Endothelial cell of umbilical vein (primary cell): ENCODE results near the gene HMGA1. TPM values are rescaled to one million over a fixed set of nuclear protein-coding genes. Genes with fewer than 3 reads are reported as not detected.

Experiments
- BruUV-seq: library from RNA; stranded (reverse); fragments of 400-500 nt; replicated peaks from 2 replicates; lab custom pipeline; 2021; lab: Mats Ljungman, UMichigan
- CTCF ChIA-PET: fragments of 300-600, 350-600 bp; sonication (Branson Sonifier 250); formaldehyde crosslinking; loops from one replicate; lab custom pipeline; 2021; ENCODE audit warnings: antibody characterized with exemption, inconsistent platforms; lab: Charles Lee
- POLR2A ChIA-PET: fragments of 300-600, 350-600 bp; sonication (Branson Sonifier 250); formaldehyde crosslinking; loops from one replicate; lab custom pipeline; 2021; ENCODE audit warnings: antibody characterized with exemption, inconsistent platforms; lab: Charles Lee
- DNase-seq: peaks from one replicate; pipeline ENCODE4 v3.0.0-alpha.2; 2011; ENCODE audit warnings: low read depth, low spot score
- FAIRE-seq: peaks from 2 replicates; lab custom pipeline; 2011; peaks lifted over from hg19 to GRCh38; lab: Jason Lieb, UNC
- H2AFZ ChIP-seq: 2 replicates; pipeline ENCODE4 v1.6.0; 2012; ENCODE audit warnings: low read depth, low read length, control low read depth, inconsistent platforms
- H3K27ac ChIP-seq: 2 replicates; pipeline ENCODE4 v1.5.1; 2011; ENCODE audit warnings: low read depth, mild to moderate bottlenecking, control low read depth, low read length, moderate library complexity; ENCODE audit not compliant: insufficient read depth
- H3K27me3 ChIP-seq, 2 experiments: 2 replicates each; pipeline versions ENCODE4 v1.6.0 to v1.6.1; 2011; ENCODE audit warnings: low read length in 2 of 2, mixed read lengths in 1 of 2; ENCODE audit not compliant: control insufficient read depth in 2 of 2, insufficient read depth in 2 of 2
- H3K36me3 ChIP-seq, 2 experiments: 2 replicates in 1 of 2; 3 replicates in 1 of 2; pipeline ENCODE4 v1.5.1; 2011; ENCODE audit warnings: low read length in 2 of 2, mild to moderate bottlenecking in 1 of 2, moderate library complexity in 1 of 2; ENCODE audit not compliant: control insufficient read depth in 2 of 2, insufficient read depth in 2 of 2; ENCODE audit errors: extremely low read depth in 1 of 2
- H3K4me1 ChIP-seq: 3 replicates; pipeline ENCODE4 v1.5.1; 2011; ENCODE audit warnings: mild to moderate bottlenecking, low read length; ENCODE audit not compliant: control insufficient read depth, insufficient read depth; ENCODE audit errors: extremely low read depth
- H3K4me2 ChIP-seq: 2 replicates; pipeline ENCODE4 v1.6.1; 2011; ENCODE audit warnings: low read length, control low read depth, mixed read lengths; ENCODE audit not compliant: insufficient read depth
- H3K4me3 ChIP-seq, 3 experiments: fragments of 200-600 bp in 1 of 3; sonication (generic), shearing (Covaris generic) in 1 of 3; replicated peaks in 1 of 3; 2 replicates each; pipeline ENCODE4 v1.5.1; 2011 to 2016; ENCODE audit warnings: control low read depth in 3 of 3, low read length in 3 of 3, mild to moderate bottlenecking in 2 of 3, inconsistent platforms in 1 of 3, low read depth in 1 of 3, moderate library complexity in 1 of 3; ENCODE audit not compliant: insufficient read depth in 1 of 3
- H3K79me2 ChIP-seq: 2 replicates; pipeline ENCODE4 v1.6.0; 2012; ENCODE audit warnings: low read length, inconsistent platforms; ENCODE audit not compliant: control insufficient read depth, insufficient read depth
- H3K9ac ChIP-seq: replicated peaks from 2 replicates; pipeline ENCODE3; 2011; ENCODE audit warnings: low read length, control low read depth; ENCODE audit not compliant: insufficient read depth; ENCODE audit errors: extremely low read depth
- H3K9me1 ChIP-seq: replicated peaks from 3 replicates; pipeline ENCODE4 v1.6.0; 2011; ENCODE audit warnings: mild to moderate bottlenecking, low read length; ENCODE audit not compliant: control insufficient read depth, insufficient read depth; ENCODE audit errors: extremely low read depth
- H3K9me3 ChIP-seq: replicated peaks from 2 replicates; pipeline ENCODE4 v1.5.1; 2012; ENCODE audit warnings: low read length, inconsistent platforms; ENCODE audit not compliant: control insufficient read depth, insufficient read depth
- H4K20me1 ChIP-seq: replicated peaks from 2 replicates; pipeline ENCODE3; 2011; ENCODE audit warnings: mild to moderate bottlenecking, low read length; ENCODE audit not compliant: control insufficient read depth, insufficient read depth; ENCODE audit errors: extremely low read depth
- GATA2 ChIP-seq: IDR thresholded peaks from 2 replicates; pipeline ENCODE4 v1.7.0; 2011; ENCODE audit warnings: low read depth, mild to moderate bottlenecking, moderate library complexity, mixed read lengths, low read length; ENCODE audit not compliant: insufficient read length, insufficient read depth
- MYC ChIP-seq: IDR thresholded peaks from one replicate; pipeline ENCODE4 v1.6.1; 2011; ENCODE audit warnings: mild to moderate bottlenecking, low read depth, low read length
- POLR2AphosphoS5 ChIP-seq: IDR thresholded peaks from 2 replicates; pipeline ENCODE4 v1.6.1; 2012; ENCODE audit warnings: low read depth, mild to moderate bottlenecking, control low read depth, low read length, moderate library complexity; ENCODE audit not compliant: insufficient read depth
- dilution Hi-C: fragments of 300-500 bp; cut with MboI; formaldehyde crosslinking; loops from one replicate; pipeline ENCODE4 v1.15.0; 2019; ENCODE audit warnings: low sequenced_read_pairs; ENCODE audit not compliant: extremely low pct_ligation_motif_present
- intact Hi-C: fragments of 100-400 bp; cut with micrococcal nuclease; formaldehyde crosslinking; loops from one replicate; pipeline ENCODE4 v1.10.0; 2022
- polyA plus RNA-seq, 4 experiments: library from polyadenylated mRNA; depleted of rRNA in 3 of 4; stranded (reverse) in 3 of 4; unstranded in 1 of 4; fragments of >200 nt; gene quantifications; 2 replicates each; pipeline versions ENCODE4 v1.2.1 to v1.2.3, GENCODE V29; 2011 to 2012; ENCODE audit warnings: missing spikeins in 1 of 4
- total RNA-seq: library from RNA; stranded (reverse); gene quantifications from 2 replicates; pipeline ENCODE4 v1.2.3, GENCODE V29; 2021
- TF ChIP-seq, protein P1 (sequence below): IDR thresholded peaks from 2 replicates; pipeline ENCODE4 v1.6.1; 2011; ENCODE audit not compliant: insufficient read depth, insufficient read length
- TF ChIP-seq, protein P2 (sequence below), 2 donors: IDR thresholded peaks; 1 replicate in 1 of 2; 2 replicates in 1 of 2; pipeline ENCODE4 v1.5.1; 2011; ENCODE audit warnings: low read length in 2 of 2, mild to moderate bottlenecking in 2 of 2, moderate library complexity in 2 of 2, control low read depth in 1 of 2, inconsistent platforms in 1 of 2, low read depth in 1 of 2; ENCODE audit not compliant: insufficient read depth in 1 of 2; ENCODE audit errors: extremely low read depth in 1 of 2

The HMGA1 gene
- total and polyA plus RNA-seq, 2 donors (not counting 3 experiments of a cell fraction or from before 2014, with no cell fraction given) = 425 to 1,108 TPM

GRCh38 chr6:34280216-34280615, 43.5 kb downstream of the HMGA1 start:
- no peak for FAIRE-seq
- Histone ChIP-seq H2AFZ (no peak overlapping the region), H3K27me3 (no peaks in the 10 kb centered on the region), H3K79me2 (no peaks in the 10 kb centered on the region), H3K27ac (no peak overlapping the region), H3K36me3 (no peaks in the 10 kb centered on the region), H3K9ac (no peak overlapping the region), H3K9me3 (no peaks in the 10 kb centered on the region), H3K4me2 (no peak overlapping the region), H4K20me1 (no peaks in the 10 kb centered on the region), H3K4me1 (peaks cover 10% of the 10 kb centered on the region), H3K4me3 (no peak overlapping the region), H3K9me1 (no peaks in the 10 kb centered on the region)
- intact Hi-C loops = no loop called here
- ChIA-PET CTCF (interaction anchor here (1.2 to 2.1 kb wide), 3 partner anchors 13 to 134 kb away, joined by 3 to 7 read pairs (median 5); no protein-coding TSS in a partner anchor), POLR2A (no interaction called here)
- TF ChIP-seq POLR2AphosphoS5 (no peak), MYC (no peak)
- TF ChIP-seq, protein P1, sequence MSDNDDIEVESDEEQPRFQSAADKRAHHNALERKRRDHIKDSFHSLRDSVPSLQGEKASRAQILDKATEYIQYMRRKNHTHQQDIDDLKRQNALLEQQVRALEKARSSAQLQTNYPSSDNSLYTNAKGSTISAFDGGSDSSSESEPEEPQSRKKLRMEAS = no peak
- no TSS peak for BruUV-seq
- no peak for DNase-seq
- dilution Hi-C loops = no loop called here

- FAIRE-seq = no peak
Observed at GRCh38 chr6:34281702-34282334, 45.1 kb downstream of the HMGA1 start.

More at GRCh38 chr6:34281702-34282334, 45.1 kb downstream of the HMGA1 start:
- CTCF ChIA-PET = interaction anchor here (0.9 to 2.1 kb wide), 5 partner anchors 8 to 328 kb away, joined by 4 to 7 read pairs (median 6); partner anchors contain the start of gene SMIM29
- POLR2A ChIA-PET = no interaction called here
- Histone ChIP-seq H3K36me3 (no peaks in the 10 kb centered on the region), H4K20me1 (no peaks in the 10 kb centered on the region), H3K9me1 (no peaks in the 10 kb centered on the region), H3K9ac (no peak overlapping the region), H3K4me1 (peaks cover 10% of the 10 kb centered on the region), H3K27me3 (no peaks in the 10 kb centered on the region), H3K4me2 (no peak overlapping the region), H3K27ac (no peak overlapping the region), H3K4me3 (no peak overlapping the region), H3K79me2 (no peaks in the 10 kb centered on the region), H2AFZ (no peak overlapping the region), H3K9me3 (no peaks in the 10 kb centered on the region)
- no TSS peak for BruUV-seq
- intact Hi-C loops (no loop called here), dilution Hi-C loops (no loop called here)
- TF ChIP-seq, protein P2, sequence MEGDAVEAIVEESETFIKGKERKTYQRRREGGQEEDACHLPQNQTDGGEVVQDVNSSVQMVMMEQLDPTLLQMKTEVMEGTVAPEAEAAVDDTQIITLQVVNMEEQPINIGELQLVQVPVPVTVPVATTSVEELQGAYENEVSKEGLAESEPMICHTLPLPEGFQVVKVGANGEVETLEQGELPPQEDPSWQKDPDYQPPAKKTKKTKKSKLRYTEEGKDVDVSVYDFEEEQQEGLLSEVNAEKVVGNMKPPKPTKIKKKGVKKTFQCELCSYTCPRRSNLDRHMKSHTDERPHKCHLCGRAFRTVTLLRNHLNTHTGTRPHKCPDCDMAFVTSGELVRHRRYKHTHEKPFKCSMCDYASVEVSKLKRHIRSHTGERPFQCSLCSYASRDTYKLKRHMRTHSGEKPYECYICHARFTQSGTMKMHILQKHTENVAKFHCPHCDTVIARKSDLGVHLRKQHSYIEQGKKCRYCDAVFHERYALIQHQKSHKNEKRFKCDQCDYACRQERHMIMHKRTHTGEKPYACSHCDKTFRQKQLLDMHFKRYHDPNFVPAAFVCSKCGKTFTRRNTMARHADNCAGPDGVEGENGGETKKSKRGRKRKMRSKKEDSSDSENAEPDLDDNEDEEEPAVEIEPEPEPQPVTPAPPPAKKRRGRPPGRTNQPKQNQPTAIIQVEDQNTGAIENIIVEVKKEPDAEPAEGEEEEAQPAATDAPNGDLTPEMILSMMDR (IDR thresholded peaks at IDR 0.05; ENCODE audit: extremely low read depth in 1 of 2, insufficient read depth in 1 of 2, low read depth in 1 of 2, low read length in 2 of 2) = no peak
- peak; percentile 21 for TF ChIP-seq GATA2
- DNase-seq = no peak
